ENCODE measurements around the gene LYZ. TPM values are rescaled to one million over a fixed set of nuclear protein-coding genes. Genes with fewer than 3 reads are reported as not detected.

The LYZ gene
- total RNA-seq, 2 experiments from 2014 or later, result not detected

Other genes starting within 250 kb of the LYZ start
- 10 to 100 TPM; 94.4 to 97.4 TPM for gene CPSF6, start 108.8 kb upstream of the LYZ start, total RNA-seq
- gene YEATS4, start 11.4 kb downstream of the LYZ start, total RNA-seq, result 10 to 100 TPM; 45.3 to 48.1 TPM
- 10 to 100 TPM; 14.6 to 18.4 TPM for gene FRS2, start 122.0 kb downstream of the LYZ start, total RNA-seq
- gene CCT2, start 237.1 kb downstream of the LYZ start, total RNA-seq, result 100 to 1,000 TPM; 152 to 158 TPM

All from activated CD4-positive, alpha-beta T cell treated with anti-CD3 and anti-CD28 coated beads, Interleukin-2, amount 10 ng/mL, durations not matched to agents 7 days and 5 days (primary cell).